Mesendoderm (in vitro differentiated cells): ENCODE results near the gene VSX1.

ENCODE experiments used
- DNase-seq: peaks from one replicate; pipeline ENCODE4 v3.0.0; 2013
- H2AK5ac ChIP-seq: 2 replicates; pipeline ENCODE4 v1.6.1; 2013; ENCODE audit warnings: low read length, inconsistent platforms
- H2BK120ac ChIP-seq: 2 replicates; pipeline ENCODE4 v1.6.1; 2013; ENCODE audit warnings: low read depth, mild to moderate bottlenecking, low read length, moderate library complexity, mixed read lengths
- H2BK15ac ChIP-seq: replicated peaks from 2 replicates; pipeline ENCODE4 v1.6.1; 2013; ENCODE audit warnings: low read depth, mild to moderate bottlenecking, moderate library complexity
- H2BK5ac ChIP-seq: 2 replicates; pipeline ENCODE4 v1.6.1; 2013; ENCODE audit warnings: low read length, inconsistent platforms
- H3K18ac ChIP-seq: 2 replicates; pipeline ENCODE4 v1.6.1; 2013; ENCODE audit warnings: mild to moderate bottlenecking, low read length, mixed read lengths
- H3K23ac ChIP-seq: one replicate; pipeline ENCODE4 v1.6.1; 2013; ENCODE audit warnings: low read length
- H3K27ac ChIP-seq: 2 replicates; pipeline ENCODE4 v1.5.1; 2013; ENCODE audit warnings: low read depth, mild to moderate bottlenecking, inconsistent platforms, low read length, moderate library complexity
- H3K27me3 ChIP-seq: 2 replicates; pipeline ENCODE4 v1.6.1; 2013; ENCODE audit warnings: low read length, control low read depth, mild to moderate bottlenecking, inconsistent platforms; ENCODE audit not compliant: insufficient read depth, poor library complexity
- H3K36me3 ChIP-seq: 2 replicates; pipeline ENCODE4 v1.6.1; 2013; ENCODE audit warnings: low read length, inconsistent platforms; ENCODE audit not compliant: control insufficient read depth, insufficient read depth
- H3K4ac ChIP-seq: one replicate; pipeline ENCODE4 v1.6.1; 2013; ENCODE audit warnings: low read depth, mild to moderate bottlenecking, low read length, moderate library complexity
- H3K4me1 ChIP-seq: 2 replicates; pipeline ENCODE4 v1.6.1; 2013; ENCODE audit warnings: low read depth, low read length, inconsistent platforms; ENCODE audit not compliant: control insufficient read depth
- H3K4me2 ChIP-seq: 2 replicates; pipeline ENCODE4 v1.6.1; 2013; ENCODE audit warnings: low read length
- H3K4me3 ChIP-seq: 2 replicates; pipeline ENCODE4 v1.5.1; 2013; ENCODE audit warnings: mild to moderate bottlenecking, low read length
- H3K56ac ChIP-seq: one replicate; pipeline ENCODE4 v1.6.1; 2013; ENCODE audit warnings: low read length
- H3K79me1 ChIP-seq: 2 replicates; pipeline ENCODE4 v1.6.1; 2013; ENCODE audit warnings: low read length, inconsistent platforms
- H3K79me2 ChIP-seq: 2 replicates; pipeline ENCODE4 v1.6.1; 2013; ENCODE audit warnings: mild to moderate bottlenecking, low read length; ENCODE audit not compliant: control insufficient read depth, insufficient read depth
- H3K9ac ChIP-seq: 2 replicates; pipeline ENCODE4 v1.6.1; 2013; ENCODE audit warnings: low read length, inconsistent platforms
- H4K5ac ChIP-seq: one replicate; pipeline ENCODE4 v1.6.1; 2013; ENCODE audit warnings: low read length
- H4K8ac ChIP-seq: one replicate; pipeline ENCODE4 v1.6.1; 2013; ENCODE audit warnings: low read depth, mild to moderate bottlenecking, control low read depth, low read length, moderate library complexity
- WGBS: extraction: QIAGEN DNeasy Blood & Tissue Kit; methylation state at CpG from one replicate; pipeline ENCODE4 v1.1.7; 2013; ENCODE audit warnings: low lambda C conversion rate, missing lambda C conversion rate; ENCODE audit not compliant: insufficient coverage; ENCODE audit errors: extremely low coverage; 5-methylcytosine and 5-hydroxymethylcytosine counted together

The VSX1 gene

DNA sequence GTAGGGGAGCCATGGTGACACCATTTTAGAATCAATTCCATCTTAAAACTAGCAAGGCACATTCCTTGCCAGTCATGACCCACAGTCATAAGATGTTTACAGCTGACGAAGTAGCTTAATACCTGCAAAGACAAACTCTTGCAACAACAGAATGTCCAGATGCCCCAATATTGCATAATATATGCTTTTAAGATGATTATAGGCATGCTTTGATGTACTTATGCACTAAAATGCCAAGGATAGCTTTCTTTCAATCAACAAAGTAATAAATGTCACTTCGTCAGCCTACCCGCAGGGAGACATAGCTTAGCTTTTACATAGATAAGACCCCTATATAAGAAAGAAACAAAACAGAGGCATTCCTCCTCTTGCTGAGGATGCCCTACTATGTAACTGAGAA is 50.7 kb downstream of the VSX1 start:
- DNase-seq, result no peak
- no peaks in the 10 kb centered on the region for H3K4me1 ChIP-seq
- no peak overlapping the region for H3K27ac ChIP-seq
- H3K4me3 ChIP-seq, result no peak overlapping the region
- no peak overlapping the region for H3K9ac ChIP-seq
- H2AK5ac ChIP-seq, result no peak overlapping the region
- H2BK120ac ChIP-seq, result no peak overlapping the region
- H3K56ac ChIP-seq, result no peak overlapping the region
- no peak overlapping the region for H3K18ac ChIP-seq
- no peak overlapping the region for H4K5ac ChIP-seq
- H3K4me2 ChIP-seq, result no peak overlapping the region
- no peaks in the 10 kb centered on the region for H3K27me3 ChIP-seq
- H3K36me3 ChIP-seq, result no peaks in the 10 kb centered on the region
- H3K4ac ChIP-seq, result no peak overlapping the region
- H3K79me1 ChIP-seq, result no peaks in the 10 kb centered on the region
- H2BK15ac ChIP-seq, result no peak overlapping the region
- no peaks in the 10 kb centered on the region for H3K79me2 ChIP-seq
- H4K8ac ChIP-seq, result no peak overlapping the region
- no peak overlapping the region for H3K23ac ChIP-seq
- no CpG with 5 or more reads among the region's 3 CpGs for WGBS
- H2BK5ac ChIP-seq, result no peak overlapping the region

DNA sequence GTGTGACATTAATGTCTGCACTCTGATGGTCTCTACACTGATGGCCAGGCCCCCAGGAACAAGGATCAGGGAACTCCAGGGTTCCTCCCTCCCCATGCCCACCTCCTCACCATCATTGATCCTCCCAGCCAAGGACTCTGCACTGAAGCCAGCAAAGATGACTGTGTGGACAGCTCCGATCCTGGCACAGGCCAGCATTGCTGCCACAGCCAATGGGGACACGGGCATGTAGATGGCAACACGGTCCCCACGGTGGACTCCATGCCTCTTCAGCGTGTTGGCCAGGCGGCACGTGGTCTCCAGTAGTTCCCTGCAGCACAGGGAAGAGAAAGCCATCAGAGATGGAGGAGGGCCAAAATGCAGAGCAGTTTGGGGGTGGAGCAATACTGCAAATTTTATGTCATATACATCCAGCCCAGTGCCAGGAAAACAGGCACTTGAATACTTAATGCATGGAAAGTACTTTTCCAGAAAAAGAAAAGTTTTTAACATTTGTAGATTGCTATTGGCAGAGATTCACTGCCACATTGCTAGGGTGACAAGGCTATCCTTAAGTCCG is 51.2 kb downstream of the VSX1 start:
- Histone ChIP-seq H2AK5ac (no peak overlapping the region), H3K23ac (no peak overlapping the region), H2BK5ac (no peak overlapping the region), H4K5ac (no peak overlapping the region), H3K36me3 (no peaks in the 10 kb centered on the region), H3K79me1 (no peaks in the 10 kb centered on the region), H3K79me2 (no peaks in the 10 kb centered on the region), H3K4ac (no peak overlapping the region), H3K9ac (no peak overlapping the region), H3K56ac (no peak overlapping the region), H3K27ac (no peak overlapping the region), H2BK15ac (no peak overlapping the region), H3K18ac (no peak overlapping the region), H3K4me3 (no peak overlapping the region), H3K4me2 (no peak overlapping the region), H3K27me3 (no peaks in the 10 kb centered on the region), H3K4me1 (no peaks in the 10 kb centered on the region), H2BK120ac (no peak overlapping the region), H4K8ac (no peak overlapping the region)
- no CpG with 5 or more reads among the region's 8 CpGs for WGBS
- DNase-seq, result no peak

- Histone ChIP-seq H2BK15ac (no peak overlapping the region), H3K56ac (no peak overlapping the region), H2BK120ac (no peak overlapping the region), H3K9ac (no peak overlapping the region), H3K4me2 (no peak overlapping the region), H3K4me1 (no peaks in the 10 kb centered on the region), H2AK5ac (no peak overlapping the region), H3K18ac (no peak overlapping the region), H3K27ac (no peak overlapping the region), H3K27me3 (no peaks in the 10 kb centered on the region), H3K79me2 (no peaks in the 10 kb centered on the region), H3K4ac (no peak overlapping the region), H3K36me3 (no peaks in the 10 kb centered on the region), H3K23ac (no peak overlapping the region), H4K8ac (no peak overlapping the region), H3K4me3 (no peak overlapping the region), H3K79me1 (no peaks in the 10 kb centered on the region), H2BK5ac (no peak overlapping the region), H4K5ac (no peak overlapping the region)
- no peak for DNase-seq
- no CpG with 5 or more reads among the region's 5 CpGs for WGBS
These were observed 51.8 kb downstream of the VSX1 start for GRCh38 chr20:25030007-25030648.

GRCh38 chr20:25025986-25026605 is 55.8 kb downstream of the VSX1 start:
- Histone ChIP-seq H3K79me1 (no peaks in the 10 kb centered on the region), H4K5ac (no peak overlapping the region), H3K4me1 (no peaks in the 10 kb centered on the region), H2AK5ac (no peak overlapping the region), H3K4me3 (no peak overlapping the region), H3K36me3 (no peaks in the 10 kb centered on the region), H3K4me2 (no peak overlapping the region), H4K8ac (no peak overlapping the region), H2BK5ac (no peak overlapping the region), H3K4ac (no peak overlapping the region), H3K79me2 (no peaks in the 10 kb centered on the region), H3K23ac (no peak overlapping the region), H2BK15ac (no peak overlapping the region), H3K27ac (no peak overlapping the region), H3K27me3 (no peaks in the 10 kb centered on the region), H3K9ac (no peak overlapping the region), H3K56ac (no peak overlapping the region), H2BK120ac (no peak overlapping the region), H3K18ac (no peak overlapping the region)
- no CpG with 5 or more reads among the region's 4 CpGs for WGBS
- no peak for DNase-seq
